Esophagus muscularis mucosa (tissue), 4 donors: ENCODE results near the gene MLXIPL. TPM values are rescaled to one million over a fixed set of nuclear protein-coding genes. Genes with fewer than 3 reads are reported as not detected.
"Not testable (repeated sequence)": the region's sequence is repeated elsewhere in the genome, so short reads cannot be mapped to it uniquely, and the experiment has no call there.

ENCODE experiments used
- DNase-seq: peaks from one replicate; pipeline ENCODE4 v3.0.0-alpha.2; 2017; ENCODE audit errors: extremely low spot score
- H3K27ac ChIP-seq, 4 donors: fragments of 200-600 bp; sonication (generic); replicated peaks in 1 of 4; 1 replicate in 3 of 4; 2 replicates in 1 of 4; pipeline ENCODE4 v1.5.1; 2016 to 2019; ENCODE audit warnings: mild to moderate bottlenecking in 1 of 4
- H3K27me3 ChIP-seq, 4 donors: fragments of 200-600 bp; sonication (generic); one replicate each; pipeline versions ENCODE4 v1.5.1 to v1.6.0; 2016 to 2019
- H3K36me3 ChIP-seq, 4 donors: fragments of 200-600 bp; sonication (generic); one replicate each; pipeline ENCODE4 v1.5.1; 2016 to 2019
- H3K4me1 ChIP-seq, 4 donors: fragments of 200-600 bp; sonication (generic); one replicate each; pipeline ENCODE4 v1.5.1; 2016 to 2019
- H3K4me3 ChIP-seq, 4 donors: fragments of 200-600 bp; sonication (generic); 1 replicate in 2 of 4; 2 replicates in 2 of 4; pipeline ENCODE4 v1.5.1; 2016 to 2019; ENCODE audit warnings: mild to moderate bottlenecking in 4 of 4, moderate library complexity in 1 of 4
- H3K9me3 ChIP-seq, 4 donors: fragments of 200-600 bp; sonication (generic); 1 replicate in 3 of 4; 2 replicates in 1 of 4; pipeline ENCODE4 v1.5.1; 2016 to 2019
- EP300 ChIP-seq: sonication (generic); formaldehyde crosslinking; IDR thresholded peaks from one replicate; pipeline ENCODE4 v1.6.1; 2017; ENCODE audit warnings: antibody characterized with exemption
- POLR2A ChIP-seq: fragments of 450-650 bp; IDR thresholded peaks from one replicate; pipeline ENCODE4 v1.6.1; 2017; ENCODE audit warnings: antibody characterized with exemption, moderate library complexity, mild to moderate bottlenecking, low read depth
- POLR2AphosphoS5 ChIP-seq, 2 donors: sonication (generic); formaldehyde crosslinking; IDR thresholded peaks; one replicate each; pipeline ENCODE4 v1.6.1; 2017; ENCODE audit warnings: antibody characterized with exemption in 2 of 2
- WGBS: methylation state at CpG from one replicate; pipeline ENCODE4 v1.1.5; 2018; 5-methylcytosine and 5-hydroxymethylcytosine counted together
- intact Hi-C: fragments of 100-400 bp; cut with DNase I; formaldehyde crosslinking; loops from one replicate; pipeline ENCODE4 v1.15.1; 2023
- total RNA-seq, 4 donors: library from RNA; depleted of rRNA; stranded (reverse); fragments of >200 nt; gene quantifications; one replicate each; pipeline versions ENCODE4 v1.1.0 to v1.2.1, GENCODE V29; 2016
- TF ChIP-seq, protein P1 (sequence below), 3 experiments: fragments of 200-600 bp in 2 of 3; fragments of 450-650 bp in 1 of 3; sonication (generic) in 2 of 3; IDR thresholded peaks; one replicate each; pipeline ENCODE4 v1.5.1; 2017 to 2019; ENCODE audit warnings: antibody characterized with exemption in 3 of 3, mild to moderate bottlenecking in 2 of 3, moderate library complexity in 1 of 3

Gene MLXIPL
- total RNA-seq, 4 donors from 2014 or later: 6.5 to 19.5 (median 10.3) TPM

DNA sequence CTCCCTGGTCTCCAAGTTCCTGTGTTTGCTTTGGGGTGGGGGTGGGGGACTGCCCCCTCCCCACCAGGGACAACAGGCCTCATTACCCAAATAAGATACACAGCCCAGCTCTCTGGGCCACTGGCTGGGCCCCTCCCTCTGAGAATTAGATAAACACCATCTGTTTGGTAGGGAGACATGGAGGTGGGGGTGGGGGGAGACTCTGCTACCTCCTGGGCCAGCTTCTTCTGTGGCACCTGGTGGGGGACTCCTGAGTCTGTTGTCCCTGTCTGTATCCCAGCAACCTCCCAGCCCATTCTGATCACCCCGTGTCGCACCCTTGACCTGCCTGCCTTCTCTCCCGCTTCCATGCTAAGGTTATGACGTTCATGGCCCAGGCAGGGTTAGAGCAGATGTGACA lies 5.8 kb downstream of the MLXIPL start:
- no peaks in the 10 kb centered on the region for H3K36me3 ChIP-seq
- TF ChIP-seq POLR2AphosphoS5 (IDR thresholded peaks at IDR 0.05) (no peak), EP300 (no peak), POLR2A (no peak)
- TF ChIP-seq, protein P1, sequence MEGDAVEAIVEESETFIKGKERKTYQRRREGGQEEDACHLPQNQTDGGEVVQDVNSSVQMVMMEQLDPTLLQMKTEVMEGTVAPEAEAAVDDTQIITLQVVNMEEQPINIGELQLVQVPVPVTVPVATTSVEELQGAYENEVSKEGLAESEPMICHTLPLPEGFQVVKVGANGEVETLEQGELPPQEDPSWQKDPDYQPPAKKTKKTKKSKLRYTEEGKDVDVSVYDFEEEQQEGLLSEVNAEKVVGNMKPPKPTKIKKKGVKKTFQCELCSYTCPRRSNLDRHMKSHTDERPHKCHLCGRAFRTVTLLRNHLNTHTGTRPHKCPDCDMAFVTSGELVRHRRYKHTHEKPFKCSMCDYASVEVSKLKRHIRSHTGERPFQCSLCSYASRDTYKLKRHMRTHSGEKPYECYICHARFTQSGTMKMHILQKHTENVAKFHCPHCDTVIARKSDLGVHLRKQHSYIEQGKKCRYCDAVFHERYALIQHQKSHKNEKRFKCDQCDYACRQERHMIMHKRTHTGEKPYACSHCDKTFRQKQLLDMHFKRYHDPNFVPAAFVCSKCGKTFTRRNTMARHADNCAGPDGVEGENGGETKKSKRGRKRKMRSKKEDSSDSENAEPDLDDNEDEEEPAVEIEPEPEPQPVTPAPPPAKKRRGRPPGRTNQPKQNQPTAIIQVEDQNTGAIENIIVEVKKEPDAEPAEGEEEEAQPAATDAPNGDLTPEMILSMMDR (IDR thresholded peaks at IDR 0.05): no peak
- peaks cover 8 to 13% (median 11%) of the 10 kb centered on the region in 4 donors for H3K4me1 ChIP-seq
- DNase-seq: no peak
- H3K9me3 ChIP-seq: no peaks in the 10 kb centered on the region
- H3K27ac ChIP-seq: no peak overlapping the region
- H3K4me3 ChIP-seq: no peak overlapping the region
- 72% methylated on average over 4 of the region's 4 CpGs for WGBS
- H3K27me3 ChIP-seq: peaks cover 0 to 44% (median 17%) of the 10 kb centered on the region in 4 donors
- intact Hi-C loops: no loop called here

DNA sequence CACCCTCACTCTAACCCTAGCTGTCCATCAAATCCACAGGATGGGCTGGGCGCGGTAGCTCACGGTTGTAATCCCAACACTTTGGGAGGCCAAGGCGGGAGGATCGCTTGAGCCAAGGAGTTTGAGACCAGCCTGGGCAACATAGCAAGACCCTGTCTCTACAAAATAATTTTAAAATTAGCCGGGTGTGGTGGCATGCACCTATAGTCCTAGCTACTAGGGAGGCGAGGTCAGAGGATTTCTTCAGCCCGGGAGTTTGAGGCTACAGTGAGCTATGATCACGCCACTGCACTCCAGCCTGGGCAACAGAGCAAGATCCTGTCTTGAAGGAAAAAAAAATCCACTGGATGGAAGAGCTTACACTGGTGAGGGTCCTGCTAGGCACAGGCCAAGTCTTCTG lies 6.8 kb downstream of the MLXIPL start:
- H3K36me3 ChIP-seq, intact Hi-C loops, H3K4me3 ChIP-seq, H3K9me3 ChIP-seq, H3K27ac ChIP-seq, DNase-seq: not testable (repeated sequence)
- H3K4me1 ChIP-seq: peaks cover 0 to 10% (median 5%) of the 10 kb centered on the region in 4 donors
- peaks cover 0 to 44% (median 8%) of the 10 kb centered on the region in 4 donors for H3K27me3 ChIP-seq
- 100% methylated on average over 1 of the region's 9 CpGs for WGBS

DNA sequence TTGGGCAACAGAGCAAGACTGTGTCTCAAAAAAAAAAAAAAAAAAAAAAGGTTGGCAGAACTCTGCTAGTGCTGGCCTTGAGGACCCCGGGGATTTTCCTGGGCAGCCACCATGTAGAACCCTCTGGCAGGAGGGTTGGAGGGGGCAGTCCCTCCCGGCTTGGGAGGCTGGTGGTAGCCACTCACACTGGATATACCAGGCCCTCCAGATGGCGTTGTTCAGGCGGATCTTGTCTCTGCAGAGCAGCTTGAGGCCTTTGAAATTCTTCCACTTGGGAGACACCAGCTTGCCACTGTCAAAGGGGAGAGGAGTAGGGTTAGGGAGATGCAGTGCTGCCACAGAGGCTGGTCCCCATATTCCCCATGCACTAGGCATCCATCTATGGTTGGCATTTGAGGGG lies 8.4 kb downstream of the MLXIPL start:
- 72% methylated on average over 3 of the region's 4 CpGs for WGBS
- no peak for DNase-seq
- peaks cover 0 to 9% (median 3%) of the 10 kb centered on the region in 4 donors for H3K4me1 ChIP-seq
- H3K4me3 ChIP-seq: no peak overlapping the region
- TF ChIP-seq POLR2AphosphoS5 (IDR thresholded peaks at IDR 0.05) (no peak), POLR2A (no peak), EP300 (no peak)
- TF ChIP-seq, protein P1 (IDR thresholded peaks at IDR 0.05): no peak
- peaks cover 0 to 44% (median 2%) of the 10 kb centered on the region in 4 donors for H3K27me3 ChIP-seq
- intact Hi-C loops: no loop called here
- H3K27ac ChIP-seq: no peak overlapping the region
- H3K9me3 ChIP-seq: no peaks in the 10 kb centered on the region
- H3K36me3 ChIP-seq: no peaks in the 10 kb centered on the region

DNA sequence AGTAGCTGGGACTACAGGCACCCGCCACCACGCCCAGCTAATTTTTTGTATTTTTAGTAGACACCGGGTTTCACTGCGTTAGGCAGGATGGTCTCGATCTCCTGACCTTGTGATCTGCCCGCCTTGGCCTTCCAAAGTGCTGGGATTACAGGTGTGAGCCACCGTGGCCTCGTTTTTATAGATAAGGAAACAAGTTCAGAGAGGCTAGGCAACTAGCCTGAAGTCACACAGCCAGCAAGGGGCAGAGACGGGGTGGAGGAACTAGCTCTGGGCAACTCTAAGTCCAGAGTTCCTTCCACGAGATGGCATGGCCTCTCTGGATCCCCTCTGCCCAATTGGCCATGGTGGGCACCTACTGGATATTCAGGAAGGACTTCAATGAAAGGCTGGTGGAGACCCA lies 9.4 kb downstream of the MLXIPL start:
- H3K4me1 ChIP-seq, H3K27ac ChIP-seq, H3K4me3 ChIP-seq, H3K36me3 ChIP-seq, H3K9me3 ChIP-seq, intact Hi-C loops, DNase-seq: not testable (repeated sequence)
- WGBS: 86% methylated on average over 10 of the region's 10 CpGs
- peaks cover 0 to 53% (median 2%) of the 10 kb centered on the region in 4 donors for H3K27me3 ChIP-seq

DNA sequence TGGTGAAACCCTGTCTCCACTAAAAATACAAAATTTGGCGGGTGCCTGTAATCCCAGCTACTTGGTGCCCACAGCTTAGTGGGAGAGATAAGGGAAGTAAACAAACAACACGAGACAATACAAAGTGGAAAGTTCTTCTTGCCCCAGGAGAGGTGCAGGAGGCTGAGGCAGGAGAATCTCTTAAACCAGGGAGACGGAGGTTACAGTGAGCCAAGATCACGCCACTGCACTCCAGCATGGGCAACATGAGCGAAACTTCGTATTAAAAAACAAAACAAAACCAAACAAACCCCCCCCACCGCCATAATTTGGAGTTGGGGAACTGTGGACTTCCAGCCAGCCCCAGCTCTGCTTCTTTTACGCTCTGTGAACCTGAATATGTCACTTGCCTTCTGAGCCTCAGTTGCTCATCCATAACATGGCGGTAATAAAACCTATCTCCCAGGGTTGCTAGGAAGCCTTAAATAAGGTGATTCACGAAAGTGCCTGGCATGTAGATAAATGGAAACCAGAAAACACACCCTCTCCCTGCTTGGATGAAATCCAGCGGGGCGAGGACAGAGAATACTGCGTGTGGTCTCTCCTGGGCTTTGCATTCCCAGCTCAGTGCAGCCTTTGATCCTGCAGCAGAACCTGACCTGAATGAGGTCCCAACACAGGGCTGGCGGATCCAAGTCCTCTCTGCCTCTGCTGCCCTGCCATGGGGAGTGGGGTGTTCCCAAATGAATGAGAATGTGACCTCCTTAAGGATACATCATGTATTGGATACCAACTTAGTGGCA lies 10.2 kb downstream of the MLXIPL start:
- WGBS: 54% methylated on average over 14 of the region's 14 CpGs
- H3K9me3 ChIP-seq: no peaks in the 10 kb centered on the region
- no peak for TF ChIP-seq EP300
- TF ChIP-seq, protein P1 (IDR thresholded peaks at IDR 0.05): no peak
- no peak for TF ChIP-seq POLR2A
- no peak for TF ChIP-seq POLR2AphosphoS5 (IDR thresholded peaks at IDR 0.05)
- no peak for DNase-seq
- intact Hi-C loops: no loop called here
- no peaks in the 10 kb centered on the region for H3K36me3 ChIP-seq
- peaks cover 0 to 57% (median 2%) of the 10 kb centered on the region in 4 donors for H3K27me3 ChIP-seq
- no peak overlapping the region for H3K4me3 ChIP-seq
- no peak overlapping the region for H3K27ac ChIP-seq
- peaks cover 0 to 9% (median 3%) of the 10 kb centered on the region in 4 donors for H3K4me1 ChIP-seq
